GM21390 (cell line): ENCODE results near the gene ZNF431.
"Not testable (repeated sequence)": the region's sequence is repeated elsewhere in the genome, so short reads cannot be mapped to it uniquely, and the experiment has no call there.

ENCODE experiments used
- ATAC-seq: cut with Tn5 transposase; IDR thresholded peaks from one replicate; pipeline ENCODE4 v1.9.1; 2021; ENCODE audit not compliant: unreplicated experiment

The ZNF431 gene

DNA sequence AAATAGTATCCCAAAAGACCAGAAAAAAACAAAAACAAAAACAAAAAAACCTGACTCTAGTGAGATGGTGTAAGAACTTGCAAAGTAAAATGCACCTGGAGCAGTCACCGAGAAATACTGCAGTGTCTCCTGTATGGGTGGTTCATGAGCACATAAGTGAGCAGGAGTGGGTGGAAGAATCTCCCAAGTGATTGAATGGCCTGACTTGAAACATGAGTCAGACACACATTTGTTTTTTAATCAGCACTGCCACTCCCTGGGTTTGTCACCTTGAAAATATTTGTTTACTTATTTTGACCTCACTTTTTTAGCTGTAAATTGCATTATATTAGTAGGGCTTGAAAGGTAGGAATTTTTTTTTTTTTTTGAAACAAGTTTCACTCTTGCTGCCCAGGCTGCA is 2.0 kb downstream of the ZNF431 start:
- no peak for ATAC-seq

DNA sequence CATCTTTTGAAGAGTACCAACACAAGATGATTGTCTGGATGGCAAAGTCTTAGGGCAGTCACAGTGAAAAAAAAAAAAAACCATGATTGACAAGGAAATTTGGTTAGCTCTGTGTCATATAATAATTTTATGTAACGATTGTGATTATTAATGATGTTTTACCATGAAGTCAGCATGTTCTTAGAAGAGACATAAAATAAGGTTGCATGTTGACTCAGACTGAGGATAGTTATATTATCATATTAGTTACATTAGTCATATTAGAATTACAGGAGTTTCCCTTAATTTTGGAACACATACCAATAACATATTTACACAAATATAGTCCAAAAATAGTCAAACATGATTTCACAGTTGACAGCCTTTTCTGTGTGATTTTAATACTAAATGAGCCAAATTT is 5.7 kb downstream of the ZNF431 start:
- no peak for ATAC-seq

DNA sequence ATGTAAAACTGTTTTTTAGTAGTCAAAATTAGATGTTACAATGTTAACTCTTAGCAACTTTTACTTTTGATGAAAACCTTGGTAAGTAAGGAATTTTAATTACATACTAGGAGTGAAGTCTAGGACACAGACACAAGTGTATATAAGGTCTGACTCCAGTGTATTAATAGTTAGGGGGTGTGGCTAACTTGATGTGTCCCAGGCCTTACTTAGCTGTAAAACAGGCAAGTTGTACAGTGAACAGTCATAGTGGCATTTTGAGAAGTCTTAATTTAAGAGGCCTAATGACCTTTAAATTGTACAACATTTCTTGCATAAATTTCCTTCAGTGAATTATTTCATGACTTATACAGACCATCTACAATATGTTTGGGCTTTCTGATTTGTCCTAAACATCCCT is 6.8 kb downstream of the ZNF431 start:
- no peak for ATAC-seq

DNA sequence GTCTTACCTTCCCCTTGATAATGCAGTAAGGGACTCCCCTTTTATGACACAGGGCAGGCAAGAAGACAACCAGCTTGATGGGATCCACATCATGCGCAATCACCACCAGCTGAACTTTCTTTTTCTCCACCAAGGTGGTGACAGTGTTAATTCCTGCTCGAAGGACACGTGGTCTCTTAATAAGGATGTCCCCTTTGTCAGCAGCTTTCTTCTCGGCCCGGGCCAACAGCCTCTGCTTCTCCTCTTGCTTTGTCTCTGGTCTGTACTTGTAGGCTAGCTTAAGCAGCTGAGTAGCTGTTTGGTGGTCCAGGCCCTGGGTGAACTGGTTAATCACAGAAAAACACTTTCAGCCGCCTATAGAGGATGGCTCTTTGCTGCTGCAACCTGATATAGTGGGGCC is 8.0 kb downstream of the ZNF431 start:
- no peak for ATAC-seq

DNA sequence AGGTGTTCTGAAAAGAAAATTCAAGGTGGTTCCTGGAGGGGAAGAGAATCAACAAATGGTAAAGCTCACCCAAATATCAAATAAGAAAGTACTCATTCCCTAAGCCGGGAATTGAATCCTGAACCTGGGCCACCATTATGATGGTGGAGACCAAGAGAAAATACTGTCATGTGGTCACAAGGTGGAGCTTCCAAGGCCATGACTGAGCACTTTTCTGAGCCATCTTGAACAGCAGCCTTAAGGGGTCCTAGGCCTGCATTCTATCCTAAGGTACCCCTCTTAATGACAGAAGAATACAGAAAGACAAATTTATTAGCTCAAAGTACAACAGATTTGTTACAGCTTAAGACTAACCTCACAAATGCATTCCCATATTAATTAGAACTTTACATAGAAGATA is 9.6 kb downstream of the ZNF431 start:
- ATAC-seq: no peak

DNA sequence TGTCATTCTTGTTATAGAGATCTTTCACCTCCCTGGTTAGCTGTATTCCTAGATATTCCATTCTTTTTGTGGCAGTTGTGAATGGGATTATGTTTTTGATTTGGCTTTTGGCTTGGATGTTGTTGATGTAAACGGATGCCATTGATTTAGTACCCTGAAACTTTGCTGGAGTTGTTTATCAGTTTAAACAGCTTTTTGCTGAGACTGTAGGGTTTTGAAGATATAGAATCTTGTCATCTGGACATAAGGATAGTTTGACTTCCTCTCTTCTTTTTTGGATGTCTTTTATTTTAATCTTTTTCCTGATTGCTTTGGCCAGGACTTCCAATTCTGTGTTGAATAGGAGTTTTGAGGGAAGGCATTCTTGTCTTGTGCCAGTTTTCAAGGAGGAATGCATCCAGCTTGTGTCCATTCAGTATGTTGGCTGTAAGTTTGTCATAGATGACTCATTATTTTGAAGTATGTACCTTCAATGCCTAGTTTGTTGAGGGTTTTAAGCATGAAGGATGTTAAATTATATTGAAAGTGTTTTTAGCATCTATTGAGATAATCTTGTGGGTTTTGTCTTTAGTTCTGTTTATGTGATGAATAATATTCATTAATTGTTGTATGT is 16.8 kb downstream of the ZNF431 start:
- no peak for ATAC-seq

DNA sequence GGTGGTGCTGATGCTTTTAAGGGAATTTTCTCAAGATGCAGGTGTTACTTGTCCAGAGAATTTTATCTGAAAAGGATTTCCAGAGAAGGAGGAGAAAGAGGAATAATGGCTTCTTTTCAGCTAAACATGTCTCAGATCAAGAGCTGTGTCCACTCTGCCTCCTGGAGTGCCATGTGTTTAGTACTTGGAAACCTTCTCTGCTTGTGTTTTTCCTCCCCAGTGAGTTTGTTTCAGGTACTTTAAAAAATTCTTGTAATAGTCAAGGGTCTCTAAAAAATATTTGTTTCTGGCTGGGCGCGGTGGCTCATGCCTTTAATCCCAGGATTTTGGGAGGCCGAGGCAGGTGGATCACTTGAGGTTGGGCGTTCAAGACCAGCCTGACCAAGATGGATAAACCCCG is 22.7 kb downstream of the ZNF431 start:
- no peak for ATAC-seq

DNA sequence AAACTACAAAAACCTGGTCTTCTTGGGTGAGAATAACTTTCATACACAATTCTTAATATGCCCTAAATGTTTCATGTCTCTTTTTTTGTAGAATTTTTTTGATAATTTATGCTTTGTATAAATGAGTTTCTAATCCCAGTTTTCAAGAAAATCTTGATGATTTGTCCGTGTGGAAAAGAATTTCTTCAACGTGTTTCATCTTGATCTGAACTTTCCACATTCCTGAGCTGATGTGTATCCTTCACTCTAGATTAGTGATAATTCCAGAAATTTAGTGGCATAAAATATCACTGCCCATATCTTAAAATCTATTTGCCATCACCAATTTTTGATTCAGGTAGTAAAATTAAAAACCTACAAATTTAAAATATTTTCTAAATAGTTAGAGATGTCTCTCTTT is 24.6 kb downstream of the ZNF431 start:
- no peak for ATAC-seq

DNA sequence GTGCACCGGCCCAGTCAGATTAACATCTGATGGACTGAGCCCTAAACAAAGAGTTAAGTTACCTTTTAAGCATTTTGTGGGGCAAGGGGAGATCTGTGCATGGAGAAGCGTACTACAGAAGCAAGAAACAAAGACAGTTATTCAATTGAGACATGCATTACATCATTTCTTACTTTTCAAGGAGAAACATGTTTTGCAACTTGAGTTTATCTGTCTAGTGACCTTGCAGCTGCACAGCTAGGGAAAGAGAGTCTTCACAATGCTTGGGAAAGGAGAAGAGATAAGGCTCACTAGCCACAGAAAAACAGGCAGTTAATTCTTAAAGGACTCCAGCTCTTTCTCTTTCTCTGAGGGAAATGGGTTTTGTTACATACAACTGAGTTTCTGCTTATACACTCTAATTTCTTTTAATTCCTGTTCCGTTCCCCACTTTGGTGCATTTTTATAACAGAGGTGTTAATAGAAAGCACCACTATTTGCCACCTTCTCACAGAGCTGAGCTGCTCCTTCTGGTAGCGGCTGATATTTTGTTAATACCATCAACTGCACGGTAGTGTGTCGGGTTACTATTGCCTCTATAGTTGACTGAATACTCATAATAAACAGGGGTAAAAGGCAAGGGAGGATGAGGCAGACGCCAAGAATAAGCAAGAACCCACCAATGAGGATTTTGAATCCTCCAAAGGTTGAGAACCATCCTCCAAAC is 55.9 kb downstream of the ZNF431 start:
- no peak for ATAC-seq

DNA sequence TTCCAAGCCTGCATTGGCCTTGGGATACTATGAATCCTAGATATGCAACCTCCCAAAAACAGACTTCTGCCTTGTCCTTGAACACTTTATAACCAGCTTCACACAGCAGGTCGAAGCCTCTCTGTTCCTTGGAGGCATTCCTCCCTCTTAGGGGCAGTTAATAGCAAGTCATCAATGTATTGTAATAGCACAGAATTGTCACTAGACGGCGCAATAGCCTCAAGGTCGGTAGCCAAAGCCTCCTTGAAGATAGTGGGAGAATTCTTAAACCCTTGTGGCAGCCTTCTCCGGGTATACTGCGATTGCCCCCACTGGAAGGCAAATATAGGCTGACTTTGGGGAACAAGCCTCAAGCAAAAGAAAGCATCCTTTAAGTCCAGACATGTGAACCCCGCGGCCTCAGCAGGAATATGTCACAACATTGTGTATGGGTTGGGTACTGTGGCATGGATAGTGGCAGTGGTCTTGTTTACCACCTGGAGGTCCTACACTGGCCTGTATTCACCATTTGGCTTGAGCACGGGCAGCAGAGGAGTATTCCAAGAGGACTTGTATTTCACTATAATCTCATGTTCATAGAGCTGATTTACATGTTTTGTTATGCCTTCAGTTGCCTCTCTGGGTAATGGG is 61.1 kb downstream of the ZNF431 start:
- no peak for ATAC-seq

DNA sequence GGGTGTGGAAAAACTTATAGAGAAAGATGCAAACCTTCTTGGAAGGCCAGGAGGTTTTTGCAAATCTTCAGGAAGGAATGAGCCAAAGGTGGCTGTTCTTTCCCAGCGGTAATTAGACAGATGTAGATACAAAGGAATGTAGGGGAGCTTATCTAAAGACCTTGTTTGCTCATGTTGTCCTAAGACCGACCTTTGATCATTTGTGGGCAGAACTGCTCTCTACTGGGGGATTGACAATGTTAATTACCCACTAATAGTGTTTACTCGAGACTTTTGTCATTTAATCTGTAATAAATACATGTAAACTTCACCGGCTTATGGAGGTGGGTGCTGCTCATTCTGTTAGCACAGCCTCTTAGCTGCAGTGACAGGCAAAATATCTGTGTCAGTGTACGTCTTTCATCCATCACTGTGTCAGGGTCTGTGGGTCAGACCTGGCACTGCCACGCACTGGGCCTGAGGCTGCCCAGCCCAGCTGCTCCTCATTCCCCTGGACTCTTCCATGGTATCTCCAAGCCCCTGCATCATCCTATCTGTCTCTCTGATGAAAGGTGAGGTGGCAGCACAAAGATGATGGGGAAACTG is 68.3 kb downstream of the ZNF431 start:
- no peak for ATAC-seq

DNA sequence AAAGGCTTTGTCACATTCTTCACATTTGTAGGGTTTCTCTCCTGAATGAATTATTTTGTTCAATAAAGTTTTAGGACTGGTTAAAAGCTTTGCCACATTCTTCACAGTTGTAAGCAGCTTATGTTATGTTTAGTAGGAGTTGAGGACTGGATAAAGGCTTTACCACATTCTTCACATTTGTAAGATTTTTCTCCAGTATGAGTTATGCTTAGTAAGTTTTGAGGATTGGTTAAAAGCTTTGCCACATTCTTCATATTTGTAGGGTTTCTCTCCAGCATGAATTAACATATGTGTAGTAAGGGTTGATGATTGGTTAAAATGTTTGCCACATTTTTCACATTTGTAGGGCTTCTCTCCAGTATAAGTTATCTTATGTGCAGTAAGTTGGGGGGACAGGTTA is 79.9 kb downstream of the ZNF431 start:
- ATAC-seq: no peak

DNA sequence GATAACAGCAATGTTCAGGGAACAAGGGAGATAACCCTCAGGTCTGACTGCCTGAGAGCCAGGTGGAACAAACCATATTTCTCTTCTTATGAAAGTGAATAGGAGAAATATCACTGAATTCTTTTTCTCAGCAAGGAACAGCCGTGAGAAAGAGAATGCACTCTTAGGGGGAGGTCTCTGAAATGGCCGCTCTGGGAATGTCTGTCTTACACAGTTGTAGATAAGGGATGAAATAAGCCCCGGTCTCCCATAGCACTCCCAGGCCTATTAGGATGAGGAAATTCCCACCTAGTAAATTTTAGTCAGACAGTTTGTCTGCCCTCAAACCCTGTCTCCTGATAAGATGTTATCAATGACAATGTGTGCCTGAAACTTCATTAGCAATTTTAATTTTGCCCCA is 88.1 kb downstream of the ZNF431 start:
- not testable (repeated sequence) for ATAC-seq

DNA sequence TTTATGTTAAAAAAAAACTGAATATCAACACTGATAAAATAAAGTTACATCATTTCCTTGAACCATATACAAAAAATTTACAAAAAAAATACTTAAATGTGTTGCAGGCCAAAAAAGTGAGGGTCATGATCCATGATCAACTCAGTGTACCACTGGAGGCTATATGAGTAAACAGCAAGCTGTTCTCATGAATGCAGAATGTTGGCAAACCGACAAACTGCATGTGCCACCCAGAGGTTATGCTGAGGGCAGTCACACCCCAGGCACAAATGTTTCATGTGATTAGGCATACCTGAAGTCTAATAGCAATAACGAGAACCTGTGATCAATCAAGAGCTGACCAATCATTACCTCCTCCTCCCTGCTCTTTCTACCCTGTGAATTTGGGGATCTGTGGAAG is 91.9 kb downstream of the ZNF431 start:
- no peak for ATAC-seq

DNA sequence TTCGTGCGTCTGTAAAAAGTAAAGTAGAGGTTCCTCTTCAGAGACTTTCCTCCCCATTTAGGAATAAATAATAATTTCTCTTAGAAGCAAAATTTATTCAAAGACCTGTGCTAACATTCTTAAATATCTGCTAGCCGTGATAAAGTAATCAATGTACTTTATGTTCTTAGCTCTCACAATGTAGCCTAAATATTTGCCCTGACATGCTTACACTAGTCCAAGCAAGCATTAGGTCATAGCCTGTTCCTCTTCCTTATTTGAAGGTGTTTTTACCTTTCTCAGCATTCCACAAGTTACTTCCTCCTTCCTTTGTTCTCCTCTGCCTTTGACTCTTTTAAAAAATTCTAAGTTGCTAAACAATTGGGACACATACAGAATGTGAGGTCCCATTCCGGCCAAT is 94.9 kb downstream of the ZNF431 start:
- ATAC-seq: not testable (repeated sequence)

DNA sequence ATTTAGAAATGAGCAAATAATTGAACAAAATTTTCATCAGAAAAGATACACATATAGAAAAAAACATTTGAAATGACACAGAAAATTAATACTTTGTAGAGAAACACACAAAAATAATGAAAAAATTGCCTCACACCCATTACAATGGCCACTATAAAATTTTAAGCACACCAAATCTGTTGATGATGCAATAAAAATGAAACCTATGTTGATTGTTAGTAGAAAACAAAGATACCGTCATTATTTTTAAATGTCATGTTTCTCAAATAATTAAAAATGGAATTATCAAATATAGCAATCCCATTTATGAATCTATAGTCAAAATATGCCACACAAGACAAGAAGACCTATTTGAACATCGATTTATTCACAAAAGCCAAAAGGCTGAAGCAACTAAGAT is 96.8 kb downstream of the ZNF431 start:
- ATAC-seq: no peak
